RPMI8226 (cell line): ENCODE data around the gene ZFP42.
A peak's percentile ranks its signal among the peaks of the same experiment; 100 is the strongest.
"Not testable (repeated sequence)": the region's sequence is repeated elsewhere in the genome, so short reads cannot be mapped to it uniquely, and the experiment has no call there.

Experiments used
- DNase-seq: peaks from one replicate; pipeline ENCODE4 v3.0.0-alpha.2; 2015

The ZFP42 gene

GRCh38 chr4:187995322-187996207 is at the start of gene ZFP42:
ZFP42 (plus strand) TSS chr4:187995771; CDS start chr4:188002808, 7,037 bp downstream.
- no peak for DNase-seq

GRCh38 chr4:187961171-187961570 is 34.4 kb upstream of the ZFP42 start:
- DNase-seq, result no peak

DNA sequence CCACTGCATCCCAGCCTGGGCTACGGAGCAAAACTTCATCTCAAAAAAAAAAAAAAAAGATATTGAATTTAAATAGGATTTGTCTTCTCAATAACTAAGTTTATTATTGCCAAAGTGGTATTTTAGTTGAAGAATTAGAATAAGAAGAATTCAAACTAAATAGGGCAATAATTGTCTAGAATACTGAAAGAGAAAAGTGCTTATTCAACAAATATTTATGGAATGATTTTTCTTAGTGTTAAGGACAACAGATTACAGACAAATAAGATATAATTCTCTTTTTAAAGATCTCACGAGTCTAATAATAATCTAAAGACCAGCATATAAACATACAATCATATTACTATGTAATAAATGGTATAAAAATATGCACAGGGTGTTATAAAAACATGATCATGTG is 33.6 kb upstream of the ZFP42 start:
- DNase-seq, result no peak

DNA sequence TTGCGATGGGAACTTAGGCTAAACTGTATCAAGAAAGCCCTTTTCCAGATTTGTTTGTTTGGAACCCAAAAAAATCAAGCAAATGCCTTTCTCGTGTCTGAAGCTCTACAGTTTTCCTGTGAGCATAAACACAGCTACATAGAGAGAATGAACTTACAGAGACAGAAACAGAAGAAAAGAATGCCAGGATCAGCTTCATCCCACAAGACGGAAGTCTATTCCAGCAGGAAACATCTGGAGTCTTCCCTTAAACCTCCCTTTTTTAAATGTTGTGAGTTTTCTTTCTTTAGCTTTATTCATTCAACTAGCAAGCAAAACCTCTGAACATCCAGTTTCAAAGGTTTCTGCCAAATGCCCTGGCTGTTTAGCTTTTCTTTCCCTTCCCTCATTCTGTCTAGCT is 32.6 kb upstream of the ZFP42 start:
- no peak for DNase-seq

DNA sequence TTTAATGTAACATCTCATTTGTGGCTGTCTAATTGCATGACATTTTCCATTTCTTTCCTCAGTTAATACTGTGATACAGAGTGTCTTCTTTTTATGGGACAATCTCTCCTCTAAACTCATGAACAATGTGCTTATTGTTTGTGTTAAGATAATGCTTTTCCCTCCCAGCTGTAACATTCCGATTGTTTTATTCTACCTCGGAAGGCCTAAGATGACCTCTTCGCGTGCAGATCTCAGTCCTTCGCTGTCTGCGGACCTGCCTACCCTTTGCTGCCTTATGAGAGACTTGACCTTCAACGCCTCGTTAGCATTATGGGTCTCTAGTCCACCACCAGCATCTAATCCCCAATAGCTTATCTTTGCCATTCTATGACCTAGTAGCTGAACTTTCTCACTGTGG is 29.8 kb upstream of the ZFP42 start:
- no peak for DNase-seq

- DNase-seq, result no peak
These were observed 23.4 kb upstream of the ZFP42 start for GRCh38 chr4:187972135-187972534.

- DNase-seq, result no peak
These were observed 11.8 kb upstream of the ZFP42 start for GRCh38 chr4:187983746-187984145.

DNA sequence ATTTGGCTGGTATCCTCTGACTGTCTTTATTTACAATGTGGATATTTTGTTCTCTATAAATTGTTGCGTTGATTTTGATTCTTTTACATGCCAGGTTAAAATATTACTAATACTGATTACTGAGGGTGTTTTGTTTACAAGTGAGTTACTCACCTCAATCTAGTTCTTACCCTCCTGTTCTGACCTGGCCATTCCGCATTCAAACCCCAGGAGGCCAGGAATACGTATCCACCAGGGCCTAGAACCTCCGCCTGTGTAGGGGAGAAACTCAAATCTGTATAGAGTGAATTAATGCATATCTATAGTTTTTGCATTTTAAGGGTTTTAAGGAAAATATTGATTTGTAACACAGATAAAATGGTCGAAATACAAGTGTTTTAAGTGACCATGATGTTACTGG is 2.6 kb upstream of the ZFP42 start:
- DNase-seq, result no peak

- peak; percentile 11 for DNase-seq
These were observed 1.7 kb upstream of the ZFP42 start for GRCh38 chr4:187993827-187994226.

DNA sequence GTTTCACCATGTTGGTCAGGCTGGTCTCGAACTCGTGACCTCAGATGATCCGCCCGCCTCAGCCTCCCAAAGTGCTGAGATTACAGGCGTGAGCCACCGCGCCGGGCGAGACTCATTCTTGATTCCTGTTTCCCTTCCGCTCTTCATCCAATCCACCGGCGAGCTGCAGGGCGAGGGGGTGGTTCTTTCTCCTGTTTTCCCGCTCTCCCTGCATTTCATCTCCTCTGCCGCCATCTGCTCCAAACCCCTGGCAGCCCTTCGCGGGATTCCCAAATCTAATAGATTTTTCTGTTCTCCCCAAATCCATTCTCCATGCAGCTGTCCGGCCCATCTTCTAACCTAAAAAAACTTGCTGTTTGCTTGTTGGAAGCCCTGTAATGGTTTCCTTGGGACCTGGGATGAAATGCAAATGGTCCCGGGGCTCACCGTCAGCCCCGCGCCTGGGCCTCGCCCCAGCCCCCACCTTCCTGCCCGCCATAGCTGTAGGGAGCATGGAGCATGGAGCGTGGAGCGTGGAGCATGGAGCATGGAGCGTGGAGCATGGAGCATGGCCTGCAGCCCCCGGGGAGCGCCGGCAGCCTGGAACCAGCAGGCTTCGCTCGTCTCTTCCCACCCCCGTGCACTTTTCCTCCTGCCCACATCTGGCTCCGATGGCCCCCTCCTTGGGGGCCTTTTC is 1.1 kb downstream of the ZFP42 start:
- DNase-seq, result no peak

DNA sequence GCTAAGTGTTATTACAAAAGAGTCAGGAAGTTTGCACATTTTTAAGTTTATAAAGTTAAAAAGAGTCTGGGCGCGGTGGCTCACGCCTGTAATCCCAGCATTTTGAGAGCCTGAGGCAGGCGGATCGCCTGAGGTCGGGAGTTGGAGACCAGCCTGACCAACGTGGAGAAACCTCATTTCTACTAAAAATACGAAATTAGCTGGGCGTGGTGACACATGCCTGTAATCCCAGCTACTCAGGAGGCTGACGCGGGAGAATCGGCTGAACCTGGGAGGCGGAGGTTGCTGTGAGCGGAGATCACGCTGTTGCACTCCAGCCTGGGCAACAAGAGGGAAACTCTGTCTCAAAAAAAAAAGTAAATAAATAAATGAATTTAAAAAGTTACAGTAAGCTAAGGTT is 2.4 kb downstream of the ZFP42 start:
- not testable (repeated sequence) for DNase-seq

- DNase-seq, result no peak
These were observed 3.9 kb downstream of the ZFP42 start for GRCh38 chr4:187999406-187999932.

- no peak for DNase-seq
These were observed 6.8 kb downstream of the ZFP42 start for GRCh38 chr4:188002323-188002722.

DNA sequence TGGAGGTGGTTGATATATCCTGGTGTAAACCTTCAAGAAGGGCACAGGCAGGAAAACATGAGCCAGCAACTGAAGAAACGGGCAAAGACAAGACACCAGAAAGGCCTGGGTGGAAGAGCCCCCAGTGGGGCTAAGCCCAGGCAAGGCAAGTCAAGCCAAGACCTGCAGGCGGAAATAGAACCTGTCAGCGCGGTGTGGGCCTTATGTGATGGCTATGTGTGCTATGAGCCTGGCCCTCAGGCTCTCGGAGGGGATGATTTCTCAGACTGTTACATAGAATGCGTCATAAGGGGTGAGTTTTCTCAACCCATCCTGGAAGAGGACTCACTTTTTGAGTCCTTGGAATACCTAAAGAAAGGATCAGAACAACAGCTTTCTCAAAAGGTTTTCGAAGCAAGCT is 7.2 kb downstream of the ZFP42 start:
- DNase-seq, result no peak

DNA sequence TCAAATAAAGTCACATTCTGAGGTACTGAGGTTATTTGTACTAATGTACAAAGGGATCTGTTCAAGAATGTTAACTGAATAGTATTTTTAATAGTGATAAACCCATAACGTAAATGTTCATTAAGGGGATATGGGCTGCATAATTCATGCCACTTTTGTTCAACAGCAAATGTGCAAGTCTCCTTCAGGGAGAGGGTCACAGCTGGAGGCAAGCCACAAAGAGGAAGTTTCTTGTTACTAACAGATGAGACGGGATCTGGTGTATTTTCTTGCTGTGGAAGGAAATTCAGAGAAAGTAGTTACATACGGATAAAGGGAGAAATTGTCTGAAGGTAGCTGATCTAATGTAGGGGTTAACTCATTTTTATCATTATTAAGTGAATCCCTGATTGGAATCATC is 10.0 kb downstream of the ZFP42 start:
- DNase-seq, result no peak

DNA sequence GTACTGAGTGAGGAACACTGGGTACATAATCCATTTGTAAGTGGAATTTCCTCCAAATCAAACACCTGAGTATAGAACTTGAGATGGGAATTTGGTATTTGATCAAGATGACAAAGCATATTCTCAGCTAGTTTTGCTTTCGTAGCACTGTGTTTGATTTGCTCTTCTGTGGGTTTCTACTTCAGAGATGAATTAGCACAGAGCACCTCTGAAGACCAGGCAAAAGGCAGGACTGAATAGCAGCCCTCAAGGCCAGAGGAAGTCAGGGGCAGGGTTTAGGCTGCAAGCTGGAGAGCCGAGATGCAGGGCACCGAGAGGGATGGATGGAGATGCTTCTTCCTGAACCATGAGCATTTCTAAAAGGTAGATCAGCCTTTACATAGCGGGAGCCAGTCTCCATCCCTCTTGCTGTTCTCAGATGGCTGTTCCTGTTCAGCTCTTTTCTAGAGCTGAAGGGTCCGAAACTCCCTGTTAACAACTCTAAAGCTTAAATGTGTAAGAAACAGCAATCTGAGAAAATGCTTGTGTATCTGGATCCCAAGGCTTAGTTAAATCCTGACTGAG is 10.8 kb downstream of the ZFP42 start:
- DNase-seq, result no peak

DNA sequence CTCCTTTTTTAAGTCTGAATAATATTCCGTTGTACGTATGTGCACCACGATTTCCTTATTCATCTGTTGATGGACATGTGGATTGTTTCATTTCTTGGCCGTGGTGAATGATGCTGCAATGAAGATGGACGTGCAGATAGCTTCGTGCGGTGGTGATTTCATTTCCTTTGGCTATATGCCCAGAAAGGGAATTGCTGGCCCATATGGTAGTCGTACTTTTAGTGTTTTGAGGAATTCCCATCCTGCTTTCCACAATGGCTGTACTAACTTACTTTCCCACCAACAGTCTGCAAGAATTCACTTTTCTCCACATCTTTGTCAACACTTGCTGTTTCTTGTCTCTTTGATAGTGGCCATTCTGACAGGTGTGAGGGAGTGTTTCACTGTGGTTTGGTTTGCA is 12.8 kb downstream of the ZFP42 start:
- DNase-seq, result peak; percentile 15

- no peak for DNase-seq
These were observed 16.9 kb downstream of the ZFP42 start for GRCh38 chr4:188012426-188012945.

- DNase-seq, result no peak
These were observed 19.7 kb downstream of the ZFP42 start for GRCh38 chr4:188015025-188015940.

DNA sequence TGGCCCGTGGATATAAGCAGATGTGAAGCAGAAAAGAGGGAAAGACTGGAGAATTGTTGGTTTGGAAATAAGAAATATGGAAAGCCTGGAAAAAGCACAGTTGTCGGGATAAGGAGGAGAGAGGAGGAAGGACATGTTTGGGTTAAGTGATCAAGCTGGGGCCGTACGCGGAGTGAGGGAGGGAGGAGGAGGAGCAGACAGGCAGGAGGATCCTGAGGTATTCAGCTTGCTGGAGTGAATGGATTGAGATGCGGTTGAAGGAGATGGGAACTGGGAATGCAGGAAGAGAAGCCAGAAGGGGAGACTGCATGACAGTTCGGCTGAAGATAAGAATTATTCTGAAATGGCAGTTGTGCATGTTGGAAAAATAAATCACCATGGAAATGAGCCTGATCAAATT is 21.2 kb downstream of the ZFP42 start:
- no peak for DNase-seq

DNA sequence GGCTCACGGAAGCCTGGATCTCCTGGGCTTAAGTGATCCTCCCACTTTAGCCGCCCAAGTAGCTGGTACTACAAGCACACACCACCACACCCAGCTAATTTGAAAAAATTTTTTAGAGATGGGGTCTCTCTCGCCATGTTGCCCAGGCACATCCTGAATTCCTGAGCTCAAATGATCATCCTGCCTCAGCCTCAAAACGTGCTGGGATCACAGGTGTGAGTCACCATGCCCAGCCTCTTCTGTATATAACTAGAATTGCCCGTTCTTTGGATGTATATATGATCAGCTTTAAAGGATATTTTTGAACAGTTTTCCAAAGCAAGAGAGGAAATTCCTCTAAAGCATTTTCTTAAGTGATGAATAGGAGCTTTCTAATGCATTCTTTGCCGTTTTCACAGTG is 22.7 kb downstream of the ZFP42 start:
- no peak for DNase-seq

- no peak for DNase-seq
These were observed 26.1 kb downstream of the ZFP42 start for GRCh38 chr4:188021548-188022249.
